ENCODE measurements around the gene BICC1.

DNA sequence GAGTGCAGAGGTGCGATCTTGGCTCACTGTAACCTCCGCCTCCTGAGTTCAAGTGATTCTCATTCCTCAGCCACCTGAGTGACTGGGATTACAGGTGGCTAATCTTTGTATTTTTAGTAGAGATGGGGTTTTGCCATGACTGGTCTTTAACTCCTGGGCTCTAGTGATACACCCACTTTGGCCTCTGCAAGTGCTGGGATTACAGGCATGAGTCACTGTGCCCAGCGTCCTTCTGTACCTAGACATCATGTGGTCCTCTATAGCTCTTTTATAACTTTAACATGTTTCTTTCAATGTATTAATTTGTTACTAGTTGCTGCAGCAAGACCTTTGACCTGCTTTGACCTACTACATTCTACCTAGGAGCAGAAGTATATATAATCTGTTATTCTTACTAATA lies 38.7 kb upstream of the BICC1 start:
- TF ChIP-seq CTCF (IDR thresholded peaks at IDR 0.05) (no peak), POLR2A (IDR thresholded peaks at IDR 0.05) (no peak)

Data from thyroid gland (tissue), 4 donors.